GM12878 (cell line): ENCODE data around the gene MRPL36.

Experiments used
- EED ChIP-seq: sonication (generic); IDR thresholded peaks from 2 replicates; pipeline ENCODE4 v1.6.1; 2016; ENCODE audit warnings: antibody characterized with exemption, low read depth
- POLR2A ChIP-seq: IDR thresholded peaks from 2 replicates; pipeline ENCODE4 v1.6.1; 2011; ENCODE audit warnings: low read depth, mild to moderate bottlenecking, low read length
- POLR2AphosphoS2 ChIP-seq: IDR thresholded peaks from 2 replicates; pipeline ENCODE4 v1.6.1; 2011; ENCODE audit warnings: low read depth, mild to moderate bottlenecking, low read length, improper control_type of control experiment, moderate library complexity
- STAT3 ChIP-seq: IDR thresholded peaks from 2 replicates; pipeline ENCODE4 v1.6.1; 2011; ENCODE audit warnings: low read depth, low read length, improper control_type of control experiment
- YY1 ChIP-seq: IDR thresholded peaks from 2 replicates; pipeline ENCODE4 v1.6.1; 2011; ENCODE audit warnings: low read depth, mild to moderate bottlenecking, low read length
- TF ChIP-seq, protein P1 (sequence below), 3 experiments: IDR thresholded peaks in 2 of 3; conservative IDR thresholded peaks in 1 of 3; 2 replicates each; pipeline ENCODE4 v1.5.1; 2011; ENCODE audit warnings: low read depth in 3 of 3, low read length in 3 of 3, mild to moderate bottlenecking in 3 of 3, control low read depth in 2 of 3, moderate library complexity in 2 of 3, inconsistent platforms in 1 of 3, mixed read lengths in 1 of 3; ENCODE audit not compliant: control insufficient read depth in 2 of 3, insufficient read depth in 1 of 3; ENCODE audit errors: extremely low read depth in 1 of 3
- TF ChIP-seq, protein P2 (sequence below): fragments of 450-650 bp; IDR thresholded peaks from 2 replicates; pipeline ENCODE4 v1.6.1; 2016; ENCODE audit warnings: mild to moderate bottlenecking
- TF ChIP-seq, protein P3 (sequence below): fragments of 450-650 bp; IDR thresholded peaks from 2 replicates; pipeline ENCODE4 v1.6.1; 2017; ENCODE audit warnings: mild to moderate bottlenecking, moderate library complexity

DNA sequence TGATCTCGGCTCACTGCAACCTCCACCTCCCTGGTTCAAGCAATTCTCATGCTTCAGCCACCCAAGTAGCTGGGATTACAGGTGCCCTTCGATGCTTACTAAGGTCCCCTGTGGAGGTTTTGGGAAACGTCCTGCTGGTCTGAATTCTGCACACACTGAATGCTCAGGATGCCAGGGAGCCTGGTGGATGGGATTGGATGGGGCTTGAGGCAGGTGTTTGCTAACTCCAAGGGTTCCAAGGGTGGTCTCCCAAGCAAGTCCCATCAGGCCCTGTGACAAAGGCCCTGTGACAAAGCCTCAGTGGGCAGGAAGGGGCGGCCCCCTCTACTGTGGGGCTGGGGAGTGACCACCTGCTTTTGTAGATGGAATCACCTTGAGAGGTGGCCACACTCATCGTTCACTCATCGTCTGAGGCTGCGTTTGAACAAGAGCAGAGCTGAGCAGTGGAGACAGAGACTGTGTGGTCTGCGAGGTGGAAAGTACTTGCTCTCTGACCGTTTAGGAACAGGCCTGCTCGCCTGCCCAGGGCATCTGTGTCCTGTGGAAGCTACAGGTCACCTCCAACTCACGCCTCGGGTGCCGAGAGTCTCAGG, 40.2 kb downstream of the MRPL36 start:
- TF ChIP-seq, protein P1, sequence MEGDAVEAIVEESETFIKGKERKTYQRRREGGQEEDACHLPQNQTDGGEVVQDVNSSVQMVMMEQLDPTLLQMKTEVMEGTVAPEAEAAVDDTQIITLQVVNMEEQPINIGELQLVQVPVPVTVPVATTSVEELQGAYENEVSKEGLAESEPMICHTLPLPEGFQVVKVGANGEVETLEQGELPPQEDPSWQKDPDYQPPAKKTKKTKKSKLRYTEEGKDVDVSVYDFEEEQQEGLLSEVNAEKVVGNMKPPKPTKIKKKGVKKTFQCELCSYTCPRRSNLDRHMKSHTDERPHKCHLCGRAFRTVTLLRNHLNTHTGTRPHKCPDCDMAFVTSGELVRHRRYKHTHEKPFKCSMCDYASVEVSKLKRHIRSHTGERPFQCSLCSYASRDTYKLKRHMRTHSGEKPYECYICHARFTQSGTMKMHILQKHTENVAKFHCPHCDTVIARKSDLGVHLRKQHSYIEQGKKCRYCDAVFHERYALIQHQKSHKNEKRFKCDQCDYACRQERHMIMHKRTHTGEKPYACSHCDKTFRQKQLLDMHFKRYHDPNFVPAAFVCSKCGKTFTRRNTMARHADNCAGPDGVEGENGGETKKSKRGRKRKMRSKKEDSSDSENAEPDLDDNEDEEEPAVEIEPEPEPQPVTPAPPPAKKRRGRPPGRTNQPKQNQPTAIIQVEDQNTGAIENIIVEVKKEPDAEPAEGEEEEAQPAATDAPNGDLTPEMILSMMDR (IDR thresholded peaks at IDR 0.05 in 2 of 3, conservative IDR thresholded peaks at IDR 0.05 in 1 of 3; ENCODE audit: control insufficient read depth in 2 of 3, extremely low read depth in 1 of 3, insufficient read depth in 1 of 3, low read depth in 3 of 3, low read length in 3 of 3) = no peak
- TF ChIP-seq, protein P2, sequence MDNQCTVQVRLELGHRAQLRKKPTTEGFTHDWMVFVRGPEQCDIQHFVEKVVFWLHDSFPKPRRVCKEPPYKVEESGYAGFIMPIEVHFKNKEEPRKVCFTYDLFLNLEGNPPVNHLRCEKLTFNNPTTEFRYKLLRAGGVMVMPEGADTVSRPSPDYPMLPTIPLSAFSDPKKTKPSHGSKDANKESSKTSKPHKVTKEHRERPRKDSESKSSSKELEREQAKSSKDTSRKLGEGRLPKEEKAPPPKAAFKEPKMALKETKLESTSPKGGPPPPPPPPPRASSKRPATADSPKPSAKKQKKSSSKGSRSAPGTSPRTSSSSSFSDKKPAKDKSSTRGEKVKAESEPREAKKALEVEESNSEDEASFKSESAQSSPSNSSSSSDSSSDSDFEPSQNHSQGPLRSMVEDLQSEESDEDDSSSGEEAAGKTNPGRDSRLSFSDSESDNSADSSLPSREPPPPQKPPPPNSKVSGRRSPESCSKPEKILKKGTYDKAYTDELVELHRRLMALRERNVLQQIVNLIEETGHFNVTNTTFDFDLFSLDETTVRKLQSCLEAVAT = no peak
- TF ChIP-seq EED (no peak), STAT3 (no peak), POLR2A (no peak), YY1 (no peak), POLR2AphosphoS2 (no peak)
- TF ChIP-seq, protein P3, sequence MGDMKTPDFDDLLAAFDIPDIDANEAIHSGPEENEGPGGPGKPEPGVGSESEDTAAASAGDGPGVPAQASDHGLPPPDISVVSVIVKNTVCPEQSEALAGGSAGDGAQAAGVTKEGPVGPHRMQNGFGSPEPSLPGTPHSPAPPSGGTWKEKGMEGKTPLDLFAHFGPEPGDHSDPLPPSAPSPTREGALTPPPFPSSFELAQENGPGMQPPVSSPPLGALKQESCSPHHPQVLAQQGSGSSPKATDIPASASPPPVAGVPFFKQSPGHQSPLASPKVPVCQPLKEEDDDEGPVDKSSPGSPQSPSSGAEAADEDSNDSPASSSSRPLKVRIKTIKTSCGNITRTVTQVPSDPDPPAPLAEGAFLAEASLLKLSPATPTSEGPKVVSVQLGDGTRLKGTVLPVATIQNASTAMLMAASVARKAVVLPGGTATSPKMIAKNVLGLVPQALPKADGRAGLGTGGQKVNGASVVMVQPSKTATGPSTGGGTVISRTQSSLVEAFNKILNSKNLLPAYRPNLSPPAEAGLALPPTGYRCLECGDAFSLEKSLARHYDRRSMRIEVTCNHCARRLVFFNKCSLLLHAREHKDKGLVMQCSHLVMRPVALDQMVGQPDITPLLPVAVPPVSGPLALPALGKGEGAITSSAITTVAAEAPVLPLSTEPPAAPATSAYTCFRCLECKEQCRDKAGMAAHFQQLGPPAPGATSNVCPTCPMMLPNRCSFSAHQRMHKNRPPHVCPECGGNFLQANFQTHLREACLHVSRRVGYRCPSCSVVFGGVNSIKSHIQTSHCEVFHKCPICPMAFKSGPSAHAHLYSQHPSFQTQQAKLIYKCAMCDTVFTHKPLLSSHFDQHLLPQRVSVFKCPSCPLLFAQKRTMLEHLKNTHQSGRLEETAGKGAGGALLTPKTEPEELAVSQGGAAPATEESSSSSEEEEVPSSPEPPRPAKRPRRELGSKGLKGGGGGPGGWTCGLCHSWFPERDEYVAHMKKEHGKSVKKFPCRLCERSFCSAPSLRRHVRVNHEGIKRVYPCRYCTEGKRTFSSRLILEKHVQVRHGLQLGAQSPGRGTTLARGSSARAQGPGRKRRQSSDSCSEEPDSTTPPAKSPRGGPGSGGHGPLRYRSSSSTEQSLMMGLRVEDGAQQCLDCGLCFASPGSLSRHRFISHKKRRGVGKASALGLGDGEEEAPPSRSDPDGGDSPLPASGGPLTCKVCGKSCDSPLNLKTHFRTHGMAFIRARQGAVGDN = no peak
